GM19438 (cell line): ENCODE results near the gene AFF1.
A peak's percentile ranks its signal among the peaks of the same experiment; 100 is the strongest.

Experiments used
- ATAC-seq: cut with Tn5 transposase; IDR thresholded peaks from one replicate; pipeline ENCODE4 v1.9.1; 2021; ENCODE audit warnings: low read depth; ENCODE audit not compliant: unreplicated experiment

The AFF1 gene

GRCh38 chr4:86934771-86935565 is at the start of gene AFF1:
AFF1 (plus strand) TSS chr4:86935011; CDS start chr4:86948534, 13,523 bp downstream.
- ATAC-seq, result peak; percentile 44

- ATAC-seq, result no peak
These were observed 44.0 kb upstream of the AFF1 start for GRCh38 chr4:86890790-86891189.

DNA sequence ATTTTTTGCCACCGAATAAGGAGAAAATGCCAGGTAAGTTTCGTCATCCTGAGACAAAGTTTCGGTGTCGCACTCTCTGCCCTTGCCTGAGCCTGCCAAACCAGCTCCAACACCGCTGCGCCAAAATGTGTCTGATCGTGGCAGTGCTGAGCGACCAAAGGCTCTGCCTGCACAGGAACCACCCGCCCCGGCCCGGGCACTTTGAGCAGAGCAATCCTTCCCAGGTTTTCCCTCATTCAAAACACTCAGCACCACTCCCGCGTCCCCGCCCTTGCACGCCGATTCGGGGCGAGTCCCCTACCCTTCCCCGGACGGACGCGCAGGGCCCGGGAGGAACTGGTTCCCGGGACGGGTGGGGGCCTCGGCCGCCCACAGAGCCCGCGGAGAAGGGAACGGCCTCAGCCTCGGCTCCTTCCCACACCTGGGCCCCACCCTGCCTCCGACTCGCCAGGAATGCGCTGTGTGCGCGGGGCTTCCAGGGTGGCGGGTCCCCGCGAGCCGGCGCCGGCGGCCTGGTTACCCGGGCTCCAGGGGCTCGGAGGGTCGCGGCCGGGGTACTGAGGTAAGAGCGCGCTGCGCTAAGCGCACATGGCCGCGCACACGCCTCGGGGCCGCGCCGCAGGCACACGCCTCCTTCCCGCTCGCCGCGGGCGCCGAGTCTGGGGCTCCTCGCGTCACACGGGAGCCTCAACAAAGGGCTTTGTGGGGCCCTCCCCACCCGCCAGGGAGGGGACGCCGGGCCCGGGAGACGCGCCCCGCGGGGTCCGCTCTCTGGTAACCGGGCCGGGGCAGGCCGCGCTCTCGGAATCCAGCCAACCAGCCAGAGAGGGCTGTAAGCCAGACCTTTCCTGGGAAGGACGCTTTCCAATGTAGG is 42.8 kb upstream of the AFF1 start, which contains the start of gene C4orf36:
Gene C4orf36 (minus strand): TSS at position 661 of the 874 bp plus-strand sequence. CDS start 902 bp downstream, outside the sequence.
- peak; percentile 52 for ATAC-seq

DNA sequence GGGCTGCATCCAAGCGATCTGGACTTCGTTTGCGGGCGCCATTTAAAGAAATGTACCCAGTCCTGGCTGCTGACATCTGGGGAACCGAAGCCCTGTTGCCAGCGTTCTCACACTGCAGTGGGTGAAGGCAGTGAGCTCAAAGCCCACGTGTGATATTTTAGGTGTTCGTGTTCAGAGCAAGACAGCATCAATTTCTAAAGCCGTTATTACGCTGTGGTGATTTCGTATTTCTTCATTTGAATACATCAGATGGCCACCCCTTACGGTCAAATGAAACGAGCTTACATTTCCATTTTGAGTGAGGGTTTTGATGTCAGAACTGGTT is 42.2 kb upstream of the AFF1 start:
- no peak for ATAC-seq

DNA sequence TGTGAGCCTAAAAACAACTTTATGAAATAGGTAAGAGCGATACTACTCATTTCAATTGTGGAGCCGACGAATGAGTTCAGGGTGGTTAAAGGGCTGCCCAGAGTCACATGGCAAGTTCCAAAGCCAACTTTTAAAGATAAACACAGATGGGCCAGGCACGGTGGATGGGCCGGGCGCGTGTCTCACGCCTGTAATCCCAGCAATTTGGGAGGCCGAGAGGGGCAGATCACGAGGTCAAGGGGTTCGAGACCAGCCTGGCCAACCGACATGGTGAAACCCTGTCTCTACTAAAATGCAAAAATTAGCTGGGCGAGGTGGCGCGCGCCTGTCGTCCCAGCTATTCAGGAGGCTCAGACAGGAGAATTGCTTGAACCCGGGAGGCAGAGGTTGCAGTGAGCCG is 41.7 kb upstream of the AFF1 start:
- no peak for ATAC-seq

GRCh38 chr4:86894455-86894854 is 40.4 kb upstream of the AFF1 start:
- no peak for ATAC-seq

GRCh38 chr4:86895692-86896488 is 38.9 kb upstream of the AFF1 start:
- peak; percentile 49 for ATAC-seq

- ATAC-seq, result no peak
These were observed 38.2 kb upstream of the AFF1 start for GRCh38 chr4:86896596-86896995.

- no peak for ATAC-seq
These were observed 36.2 kb upstream of the AFF1 start for GRCh38 chr4:86898562-86898961.

- ATAC-seq, result no peak
These were observed 32.9 kb upstream of the AFF1 start for GRCh38 chr4:86901864-86902263.

DNA sequence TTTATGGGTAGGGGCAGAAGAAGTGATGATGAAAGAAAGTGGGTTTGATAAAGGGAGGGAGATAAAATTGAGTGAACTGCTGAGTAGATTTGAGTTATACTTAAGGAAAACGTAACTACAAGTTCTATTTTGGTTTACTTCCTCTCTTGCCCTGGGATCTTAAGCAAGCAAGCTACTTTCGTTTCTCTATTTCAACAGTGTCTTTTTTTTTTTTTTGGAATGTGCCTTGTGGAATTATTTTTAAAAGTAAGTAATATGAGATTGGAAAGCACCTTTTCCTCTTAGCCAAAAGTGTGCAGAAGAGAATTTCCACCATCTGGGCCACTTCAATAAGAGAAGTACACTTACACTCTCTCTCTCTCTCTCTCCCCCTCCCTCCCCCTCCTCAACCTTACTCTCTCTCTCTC is 26.6 kb upstream of the AFF1 start:
- ATAC-seq, result no peak

GRCh38 chr4:86909546-86910295 is 25.1 kb upstream of the AFF1 start:
- ATAC-seq, result no peak

DNA sequence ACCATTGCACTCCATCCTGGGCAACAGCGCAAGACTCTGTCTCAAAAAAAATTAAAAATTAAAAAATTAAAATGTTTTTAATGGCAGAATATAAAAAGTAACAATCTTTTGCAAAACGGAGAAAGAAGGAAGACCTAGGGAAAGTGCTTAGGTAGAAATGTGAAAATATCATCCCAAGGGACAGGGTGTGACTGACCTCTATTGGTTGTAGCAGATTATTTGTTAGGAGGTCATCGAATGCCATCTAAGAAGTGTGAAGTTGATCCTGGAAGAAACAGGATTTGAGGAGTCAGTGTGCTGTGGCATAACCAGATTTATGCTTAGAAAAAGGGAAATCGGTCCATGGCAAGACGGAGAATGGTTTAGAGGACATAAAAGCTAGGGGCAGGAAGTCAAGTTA is 24.4 kb upstream of the AFF1 start:
- no peak for ATAC-seq

DNA sequence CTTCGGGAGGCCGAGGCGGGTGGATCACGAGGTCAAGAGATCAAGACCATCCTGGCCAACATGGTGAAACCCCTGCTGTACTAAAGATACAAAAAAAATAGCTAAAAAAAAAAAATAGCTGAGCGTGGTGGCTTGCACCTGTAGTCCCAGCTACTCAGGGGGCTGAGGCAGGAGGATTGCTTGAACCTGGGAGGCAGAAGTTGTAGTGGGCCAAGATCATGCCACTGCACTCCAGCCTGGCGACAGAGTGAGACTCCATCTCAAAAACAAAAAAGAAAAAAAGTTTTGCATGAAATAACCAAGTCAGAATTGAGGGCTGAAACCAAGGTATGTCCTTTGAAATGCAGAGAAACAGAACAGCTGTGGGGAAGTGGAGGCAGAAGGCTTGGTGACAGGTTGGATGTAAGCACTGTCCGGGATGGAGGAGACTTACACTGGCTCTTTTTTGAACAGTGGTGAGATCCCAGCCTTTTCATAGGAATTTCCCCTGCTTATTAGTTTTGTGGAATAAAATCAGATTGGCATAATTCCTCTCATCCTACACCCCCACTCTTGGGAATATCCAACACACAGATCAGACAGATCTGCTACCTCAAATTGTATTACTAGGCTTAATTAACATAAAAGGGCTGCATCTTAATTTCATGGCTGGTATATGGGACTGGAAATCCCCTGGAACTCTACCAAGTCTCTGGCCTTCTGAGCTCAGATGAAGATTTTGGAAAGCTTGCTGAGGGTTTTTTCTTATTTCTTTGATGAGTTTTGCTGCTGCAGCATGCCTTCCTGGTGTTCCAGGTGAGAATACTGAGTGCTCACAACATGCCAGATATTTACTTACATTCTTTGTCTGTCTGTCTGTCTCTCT is 23.8 kb upstream of the AFF1 start:
- no peak for ATAC-seq

DNA sequence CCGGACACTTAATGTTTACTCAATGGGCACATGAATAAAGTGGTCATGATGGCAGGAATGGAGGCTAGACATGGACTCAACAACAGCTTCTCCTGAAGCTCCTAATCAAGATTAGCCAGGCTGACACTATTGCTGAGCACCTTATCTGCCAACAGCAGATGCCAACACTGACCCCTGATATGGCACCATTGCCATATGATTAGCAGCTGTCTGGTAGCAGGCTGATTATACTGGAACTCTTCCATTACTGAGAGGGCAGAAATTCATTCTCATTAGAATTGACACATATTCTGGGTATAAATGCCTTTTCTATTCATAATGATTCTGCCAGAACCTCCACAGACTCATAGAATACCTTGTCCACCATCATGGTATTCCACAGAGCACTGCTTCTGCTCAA is 18.4 kb upstream of the AFF1 start:
- no peak for ATAC-seq

DNA sequence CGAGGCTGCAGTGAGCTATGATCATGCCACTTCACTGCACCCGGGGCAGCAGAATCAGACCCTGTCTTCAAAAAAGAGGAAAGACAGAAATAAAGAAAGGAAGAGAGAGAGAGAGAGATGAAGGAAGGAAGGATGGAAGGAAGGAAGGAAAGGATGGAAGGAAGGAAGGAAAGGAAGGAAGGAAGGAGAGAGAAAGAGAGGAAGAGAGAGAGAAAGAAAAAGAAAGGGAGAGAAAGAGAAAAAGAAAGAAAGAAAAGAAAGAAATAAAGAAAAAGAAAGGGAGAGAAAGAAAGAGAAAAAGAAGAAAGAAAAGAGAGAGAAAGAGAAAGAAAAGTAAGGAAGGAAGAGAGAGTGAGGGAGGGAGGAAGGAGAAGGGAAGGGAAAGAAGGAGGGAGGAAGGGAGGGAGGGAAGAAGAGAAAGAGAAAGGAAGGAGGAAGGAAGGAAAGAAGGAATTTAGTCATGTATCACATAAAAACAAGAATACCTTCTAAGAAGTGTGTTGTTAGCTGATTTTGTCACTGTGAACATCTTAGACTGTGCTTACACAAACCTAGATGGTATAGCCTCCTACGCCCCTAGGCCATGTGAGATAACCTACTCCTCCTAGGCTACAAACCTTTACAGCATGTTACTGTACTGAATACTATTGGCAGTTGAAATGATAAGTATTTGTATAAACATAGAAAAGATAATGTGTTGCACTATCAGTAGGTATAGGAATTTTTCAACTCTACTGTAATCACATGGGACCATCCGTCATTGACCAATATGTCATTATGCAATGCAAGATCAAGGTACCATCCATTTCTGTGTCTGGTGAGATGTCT is 17.4 kb upstream of the AFF1 start:
- no peak for ATAC-seq

DNA sequence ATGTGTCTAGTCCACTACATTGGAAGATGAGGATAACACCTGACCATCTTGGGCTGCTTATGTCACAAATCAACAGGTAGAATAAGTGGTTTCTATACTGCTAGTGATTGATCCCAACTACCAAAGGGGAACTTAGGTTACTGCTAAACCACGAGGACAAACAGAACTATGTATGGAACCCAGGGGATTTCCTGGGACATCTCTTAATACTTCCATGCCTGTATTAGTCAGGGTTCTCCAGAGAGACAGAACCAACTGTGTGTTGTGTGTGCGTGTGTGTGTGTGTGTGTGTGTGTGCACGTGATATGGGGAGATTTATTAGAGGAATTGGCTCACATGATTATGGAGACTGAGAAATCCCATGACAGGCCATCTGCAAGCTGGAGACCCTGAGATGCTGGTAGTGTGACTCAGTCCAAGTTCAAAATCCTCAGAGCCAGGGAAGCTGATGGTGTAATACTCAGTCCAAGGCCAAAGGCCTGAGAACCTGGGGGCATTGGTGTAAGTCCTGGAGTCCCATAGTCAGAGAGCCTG is 16.2 kb upstream of the AFF1 start:
- ATAC-seq, result no peak

DNA sequence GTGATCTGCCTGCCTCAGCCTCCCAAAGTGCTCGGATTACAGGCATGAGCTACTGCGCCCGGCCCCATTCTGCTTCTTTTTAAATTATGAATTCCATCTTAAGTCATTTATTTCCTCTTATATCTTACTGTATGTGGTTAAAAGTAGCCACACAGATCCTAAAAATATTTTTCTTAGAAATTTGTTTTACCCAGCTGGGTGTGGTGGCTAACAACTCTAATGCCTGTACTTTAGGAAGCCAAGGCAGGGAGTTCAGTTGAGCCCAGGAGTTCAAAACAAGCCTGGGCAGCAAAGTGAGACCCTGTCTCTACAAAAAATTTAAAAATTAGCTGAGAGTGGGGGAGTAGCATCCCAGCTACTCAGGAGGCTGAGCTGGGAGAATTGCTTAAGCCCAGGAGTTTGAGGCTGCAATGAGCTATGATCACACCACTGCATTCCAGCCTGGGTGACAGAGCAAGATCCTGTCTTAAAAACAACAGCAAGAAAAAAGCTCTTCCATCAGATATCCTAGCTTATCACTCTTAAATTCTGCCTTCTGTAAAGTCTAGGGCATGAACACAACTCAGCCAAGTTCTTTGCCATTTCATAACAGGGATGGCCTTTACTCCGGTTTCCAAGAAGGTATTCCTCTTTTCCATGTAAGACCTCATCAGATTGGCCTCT is 15.1 kb upstream of the AFF1 start:
- ATAC-seq, result no peak
